ENCODE results near the gene PLPP4.

The PLPP4 gene

GRCh38 chr10:120456626-120457430 lies at the start of gene PLPP4:
PLPP4 (plus strand) TSS chr10:120457227; CDS start chr10:120457306, 79 bp downstream.
- no peak for DNase-seq (ENCODE audit: low read depth)

- DNase-seq (ENCODE audit: low read depth), result no peak
Measured at GRCh38 chr10:120409816-120410215, 47.2 kb upstream of the PLPP4 start.

GRCh38 chr10:120414946-120415345 lies 42.1 kb upstream of the PLPP4 start:
- no peak for DNase-seq (ENCODE audit: low read depth)

- no peak for DNase-seq (ENCODE audit: low read depth)
Measured at GRCh38 chr10:120415709-120416330, 41.2 kb upstream of the PLPP4 start.

- no peak for DNase-seq (ENCODE audit: low read depth)
Measured at GRCh38 chr10:120420421-120420820, 36.6 kb upstream of the PLPP4 start.

GRCh38 chr10:120421250-120421649 lies 35.8 kb upstream of the PLPP4 start:
- no peak for DNase-seq (ENCODE audit: low read depth)

- DNase-seq (ENCODE audit: low read depth), result no peak
Measured at GRCh38 chr10:120422457-120422856, 34.6 kb upstream of the PLPP4 start.

GRCh38 chr10:120423431-120424197 lies 33.4 kb upstream of the PLPP4 start:
- DNase-seq (ENCODE audit: low read depth), result no peak

- DNase-seq (ENCODE audit: low read depth), result no peak
Measured at GRCh38 chr10:120424198-120424464, 32.9 kb upstream of the PLPP4 start.

- no peak for DNase-seq (ENCODE audit: low read depth)
Measured at GRCh38 chr10:120426306-120426705, 30.7 kb upstream of the PLPP4 start.

- DNase-seq (ENCODE audit: low read depth), result no peak
Measured at GRCh38 chr10:120428754-120429153, 28.3 kb upstream of the PLPP4 start.

GRCh38 chr10:120429395-120429794 lies 27.6 kb upstream of the PLPP4 start:
- DNase-seq (ENCODE audit: low read depth), result no peak

- no peak for DNase-seq (ENCODE audit: low read depth)
Measured at GRCh38 chr10:120431251-120431651, 25.8 kb upstream of the PLPP4 start.

- no peak for DNase-seq (ENCODE audit: low read depth)
Measured at GRCh38 chr10:120432209-120432608, 24.8 kb upstream of the PLPP4 start.

- no peak for DNase-seq (ENCODE audit: low read depth)
Measured at GRCh38 chr10:120433141-120433540, 23.9 kb upstream of the PLPP4 start.

- DNase-seq (ENCODE audit: low read depth), result no peak
Measured at GRCh38 chr10:120436439-120437112, 20.5 kb upstream of the PLPP4 start.

- no peak for DNase-seq (ENCODE audit: low read depth)
Measured at GRCh38 chr10:120437541-120437940, 19.5 kb upstream of the PLPP4 start.

- DNase-seq (ENCODE audit: low read depth), result no peak
Measured at GRCh38 chr10:120451968-120452367, 5.1 kb upstream of the PLPP4 start.

GRCh38 chr10:120453319-120453718 lies 3.7 kb upstream of the PLPP4 start:
- DNase-seq (ENCODE audit: low read depth), result no peak

GRCh38 chr10:120453886-120454285 lies 3.1 kb upstream of the PLPP4 start:
- DNase-seq (ENCODE audit: low read depth), result no peak

GRCh38 chr10:120455004-120455403 lies 2.0 kb upstream of the PLPP4 start:
- DNase-seq (ENCODE audit: low read depth), result no peak

GRCh38 chr10:120455606-120456005 lies 1.4 kb upstream of the PLPP4 start:
- no peak for DNase-seq (ENCODE audit: low read depth)

Data from stimulated activated CD4-positive, alpha-beta T cell treated with anti-CD3 and anti-CD28 coated beads, Interleukin-2, amount 100 ng/mL, for 4 hours (primary cell).